ENCODE results near the gene RFX4. TPM values are rescaled to one million over a fixed set of nuclear protein-coding genes. Genes with fewer than 3 reads are reported as not detected.

The RFX4 gene
- total and polyA plus RNA-seq, 2 donors (not counting 1 experiment from before 2014, with no cell fraction given) = not detected

DNA sequence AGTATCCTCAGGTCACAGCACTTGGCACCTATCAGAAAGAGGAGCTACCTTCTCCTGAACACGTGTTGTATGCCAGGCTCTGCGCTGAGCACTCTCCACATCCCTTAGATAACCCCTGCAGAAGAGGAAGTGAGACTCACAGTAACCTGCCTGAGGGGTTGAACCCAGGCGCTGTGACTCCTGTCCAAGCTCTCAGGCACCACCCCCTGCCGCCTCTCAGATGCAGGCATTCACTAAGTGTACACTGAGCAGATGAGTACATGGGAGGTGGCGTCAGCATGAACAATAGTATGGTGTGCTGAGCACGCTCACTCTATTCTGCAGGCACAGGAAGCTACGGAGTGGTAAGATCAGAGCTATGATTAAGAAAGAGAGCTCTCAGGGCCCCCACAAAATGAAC lies 170.7 kb downstream of the RFX4 start:
- no peak overlapping the region for H3K4me3 ChIP-seq (replicated peaks in 1 of 4; ENCODE audit: control extremely low read depth in 1 of 4, insufficient read depth in 1 of 4, low read depth in 3 of 4, low read length in 4 of 4)
- no peak for TF ChIP-seq EZH2 (IDR thresholded peaks at IDR 0.05; ENCODE audit: low read length, missing control alignments)
- TF ChIP-seq, protein P1, sequence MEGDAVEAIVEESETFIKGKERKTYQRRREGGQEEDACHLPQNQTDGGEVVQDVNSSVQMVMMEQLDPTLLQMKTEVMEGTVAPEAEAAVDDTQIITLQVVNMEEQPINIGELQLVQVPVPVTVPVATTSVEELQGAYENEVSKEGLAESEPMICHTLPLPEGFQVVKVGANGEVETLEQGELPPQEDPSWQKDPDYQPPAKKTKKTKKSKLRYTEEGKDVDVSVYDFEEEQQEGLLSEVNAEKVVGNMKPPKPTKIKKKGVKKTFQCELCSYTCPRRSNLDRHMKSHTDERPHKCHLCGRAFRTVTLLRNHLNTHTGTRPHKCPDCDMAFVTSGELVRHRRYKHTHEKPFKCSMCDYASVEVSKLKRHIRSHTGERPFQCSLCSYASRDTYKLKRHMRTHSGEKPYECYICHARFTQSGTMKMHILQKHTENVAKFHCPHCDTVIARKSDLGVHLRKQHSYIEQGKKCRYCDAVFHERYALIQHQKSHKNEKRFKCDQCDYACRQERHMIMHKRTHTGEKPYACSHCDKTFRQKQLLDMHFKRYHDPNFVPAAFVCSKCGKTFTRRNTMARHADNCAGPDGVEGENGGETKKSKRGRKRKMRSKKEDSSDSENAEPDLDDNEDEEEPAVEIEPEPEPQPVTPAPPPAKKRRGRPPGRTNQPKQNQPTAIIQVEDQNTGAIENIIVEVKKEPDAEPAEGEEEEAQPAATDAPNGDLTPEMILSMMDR (conservative IDR thresholded peaks at IDR 0.05 in 1 of 2, IDR thresholded peaks at IDR 0.05 in 1 of 2; ENCODE audit: low read depth in 1 of 2, low read length in 2 of 2) = no peak
- no peak for DNase-seq (ENCODE audit: low read depth in 2 of 2)

DNA sequence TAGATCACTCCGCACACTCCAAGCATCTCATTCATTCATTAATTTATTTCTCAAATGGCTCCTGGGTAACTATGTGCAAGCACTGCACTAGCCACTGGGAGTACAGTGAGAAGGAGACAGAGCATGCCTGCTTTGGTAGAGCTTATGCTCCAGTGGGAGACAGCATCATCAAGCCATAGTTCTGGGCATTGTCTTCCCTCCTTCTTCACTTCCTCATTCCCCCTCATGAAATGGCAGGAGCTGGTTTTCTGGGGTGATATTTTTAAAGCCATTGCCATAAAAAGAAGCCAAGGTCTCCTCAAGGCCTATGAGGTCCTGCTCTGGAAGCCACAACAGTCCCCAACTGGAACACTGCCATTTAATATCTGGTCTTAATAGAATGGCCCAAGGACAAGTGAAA lies 171.5 kb downstream of the RFX4 start:
- TF ChIP-seq, protein P1 (conservative IDR thresholded peaks at IDR 0.05 in 1 of 2, IDR thresholded peaks at IDR 0.05 in 1 of 2; ENCODE audit: low read depth in 1 of 2, low read length in 2 of 2) = no peak
- no peak for TF ChIP-seq EZH2 (IDR thresholded peaks at IDR 0.05; ENCODE audit: low read length, missing control alignments)
- no peak overlapping the region for H3K9ac ChIP-seq (ENCODE audit: insufficient read depth, low read length)

More for the DNA sequence above, 170.7 kb downstream of the RFX4 start:
- no peak overlapping the region for H3K4me2 ChIP-seq (ENCODE audit: extremely low read depth, insufficient read depth, low read length)
- no peaks in the 10 kb centered on the region for H3K79me2 ChIP-seq (ENCODE audit: control insufficient read depth, insufficient read depth, low read length)
- no peaks in the 10 kb centered on the region for H3K27me3 ChIP-seq (ENCODE audit: control insufficient read depth, insufficient read depth, low read length)
- no peak overlapping the region for H3K27ac ChIP-seq (ENCODE audit: insufficient read depth, low read length)
- H3K9me3 ChIP-seq (ENCODE audit: control insufficient read depth, insufficient read depth, low read depth, low read length) = no peaks in the 10 kb centered on the region
- H3K4me1 ChIP-seq (ENCODE audit: control insufficient read depth, extremely low read depth, insufficient read depth, low read length) = no peaks in the 10 kb centered on the region
- no peaks in the 10 kb centered on the region for H3K36me3 ChIP-seq (ENCODE audit: control insufficient read depth, insufficient read depth, low read length)
- no peak overlapping the region for H2AFZ ChIP-seq (ENCODE audit: low read length)
- no peaks in the 10 kb centered on the region for H4K20me1 ChIP-seq (ENCODE audit: control insufficient read depth, extremely low read depth, insufficient read depth, low read length)
- no peak overlapping the region for H3K9ac ChIP-seq (ENCODE audit: insufficient read depth, low read length)

DNA sequence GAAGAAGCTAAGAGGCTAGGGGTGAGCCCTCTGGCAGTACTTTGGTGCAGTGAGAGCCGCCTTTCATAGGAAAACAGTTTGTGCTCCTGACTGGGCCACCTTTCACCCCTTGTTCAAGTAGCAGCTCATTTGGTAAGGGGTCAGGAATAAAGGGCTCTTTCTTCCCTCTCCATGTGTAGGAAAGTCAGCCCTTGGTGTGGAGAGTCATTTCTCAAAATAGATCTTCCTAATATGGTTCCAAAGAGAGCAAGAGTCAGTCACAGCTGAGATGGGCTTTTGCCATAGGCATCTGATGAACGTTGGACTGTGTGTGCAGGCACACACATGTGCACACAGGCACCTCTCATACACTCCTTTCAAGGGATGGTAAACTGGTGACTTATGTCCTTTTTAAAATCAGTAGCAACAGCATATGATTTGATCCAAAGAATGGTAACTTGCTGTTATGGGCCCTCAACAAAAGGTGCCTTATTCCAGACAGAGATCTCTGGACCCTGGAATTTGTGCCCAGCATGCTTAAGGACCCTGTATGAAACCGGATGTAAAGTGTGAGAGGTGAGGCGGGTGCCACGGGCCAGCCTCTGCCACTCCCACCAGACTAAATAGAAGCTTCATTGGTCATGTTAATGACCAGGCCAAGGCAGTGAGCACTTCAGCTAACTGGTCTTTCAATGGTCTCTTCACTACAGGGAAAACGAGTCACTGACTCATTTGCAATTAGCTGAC lies 175.0 kb downstream of the RFX4 start:
- Histone ChIP-seq H3K4me3 (replicated peaks in 1 of 4; ENCODE audit: control extremely low read depth in 1 of 4, insufficient read depth in 1 of 4, low read depth in 3 of 4, low read length in 4 of 4) (no peak overlapping the region), H4K20me1 (ENCODE audit: control insufficient read depth, extremely low read depth, insufficient read depth, low read length) (no peaks in the 10 kb centered on the region), H3K79me2 (ENCODE audit: control insufficient read depth, insufficient read depth, low read length) (no peaks in the 10 kb centered on the region), H3K9me3 (ENCODE audit: control insufficient read depth, insufficient read depth, low read depth, low read length) (no peaks in the 10 kb centered on the region), H3K27me3 (ENCODE audit: control insufficient read depth, insufficient read depth, low read length) (no peaks in the 10 kb centered on the region), H3K9ac (ENCODE audit: insufficient read depth, low read length) (no peak overlapping the region), H3K36me3 (ENCODE audit: control insufficient read depth, insufficient read depth, low read length) (no peaks in the 10 kb centered on the region), H3K4me1 (ENCODE audit: control insufficient read depth, extremely low read depth, insufficient read depth, low read length) (no peaks in the 10 kb centered on the region), H3K4me2 (ENCODE audit: extremely low read depth, insufficient read depth, low read length) (no peak overlapping the region), H2AFZ (ENCODE audit: low read length) (no peak overlapping the region), H3K27ac (ENCODE audit: insufficient read depth, low read length) (no peak overlapping the region)
- TF ChIP-seq, protein P1 (conservative IDR thresholded peaks at IDR 0.05 in 1 of 2, IDR thresholded peaks at IDR 0.05 in 1 of 2; ENCODE audit: low read depth in 1 of 2, low read length in 2 of 2) = no peak
- no peak for TF ChIP-seq EZH2 (IDR thresholded peaks at IDR 0.05; ENCODE audit: low read length, missing control alignments)
- no peak for DNase-seq (ENCODE audit: low read depth in 2 of 2)

More for the DNA sequence above, 171.5 kb downstream of the RFX4 start:
- Histone ChIP-seq H2AFZ (ENCODE audit: low read length) (no peak overlapping the region), H3K4me3 (replicated peaks in 1 of 4; ENCODE audit: control extremely low read depth in 1 of 4, insufficient read depth in 1 of 4, low read depth in 3 of 4, low read length in 4 of 4) (no peak overlapping the region), H3K4me1 (ENCODE audit: control insufficient read depth, extremely low read depth, insufficient read depth, low read length) (no peaks in the 10 kb centered on the region), H3K36me3 (ENCODE audit: control insufficient read depth, insufficient read depth, low read length) (no peaks in the 10 kb centered on the region), H3K27ac (ENCODE audit: insufficient read depth, low read length) (no peak overlapping the region), H3K9me3 (ENCODE audit: control insufficient read depth, insufficient read depth, low read depth, low read length) (no peaks in the 10 kb centered on the region), H3K27me3 (ENCODE audit: control insufficient read depth, insufficient read depth, low read length) (no peaks in the 10 kb centered on the region), H3K4me2 (ENCODE audit: extremely low read depth, insufficient read depth, low read length) (no peak overlapping the region), H4K20me1 (ENCODE audit: control insufficient read depth, extremely low read depth, insufficient read depth, low read length) (no peaks in the 10 kb centered on the region), H3K79me2 (ENCODE audit: control insufficient read depth, insufficient read depth, low read length) (no peaks in the 10 kb centered on the region)
- DNase-seq (ENCODE audit: low read depth in 2 of 2) = no peak
